CMK (cell line): ENCODE results near the gene RUNDC3A.
"Not testable (repeated sequence)": the region's sequence is repeated elsewhere in the genome, so short reads cannot be mapped to it uniquely, and the experiment has no call there.

ENCODE experiments used
- DNase-seq: peaks from one replicate; pipeline ENCODE4 v3.0.0-alpha.2; 2010; ENCODE audit warnings: low read depth

Gene RUNDC3A

GRCh38 chr17:44320066-44320465 lies 11.7 kb downstream of the RUNDC3A start:
- DNase-seq: no peak

GRCh38 chr17:44321246-44322120 lies 13.1 kb downstream of the RUNDC3A start:
- no peak for DNase-seq

- DNase-seq: no peak
Measured at GRCh38 chr17:44322236-44322895, 14.0 kb downstream of the RUNDC3A start.

GRCh38 chr17:44323359-44324091 lies 15.1 kb downstream of the RUNDC3A start:
- no peak for DNase-seq

GRCh38 chr17:44324092-44324570 lies 15.7 kb downstream of the RUNDC3A start:
- DNase-seq: no peak

GRCh38 chr17:44324571-44325275 lies 16.3 kb downstream of the RUNDC3A start, which contains the start of gene SLC25A39:
Gene SLC25A39, minus strand, starts transcription at chr17:44324823. Its CDS starts 1,261 bp downstream, at chr17:44323562.
- peak; percentile 83 for DNase-seq

GRCh38 chr17:44326861-44327444 lies 18.6 kb downstream of the RUNDC3A start:
- peak; percentile 70 for DNase-seq

GRCh38 chr17:44327715-44328449 lies 19.5 kb downstream of the RUNDC3A start:
- no peak for DNase-seq

- DNase-seq: not testable (repeated sequence)
Measured at GRCh38 chr17:44329516-44329915, 21.1 kb downstream of the RUNDC3A start.

GRCh38 chr17:44330263-44330662 lies 21.9 kb downstream of the RUNDC3A start:
- DNase-seq: not testable (repeated sequence)

GRCh38 chr17:44331249-44331760 lies 22.9 kb downstream of the RUNDC3A start:
- DNase-seq: peak; percentile 67

- DNase-seq: no peak
Measured at GRCh38 chr17:44333371-44333770, 25.0 kb downstream of the RUNDC3A start.

GRCh38 chr17:44334315-44334714 lies 25.9 kb downstream of the RUNDC3A start:
- no peak for DNase-seq

- DNase-seq: no peak
Measured at GRCh38 chr17:44334727-44335126, 26.3 kb downstream of the RUNDC3A start.

- DNase-seq: no peak
Measured at GRCh38 chr17:44335564-44335963, 27.2 kb downstream of the RUNDC3A start.

- DNase-seq: no peak
Measured at GRCh38 chr17:44335968-44336367, 27.6 kb downstream of the RUNDC3A start.

- no peak for DNase-seq
Measured at GRCh38 chr17:44338702-44339101, 30.3 kb downstream of the RUNDC3A start.

GRCh38 chr17:44340553-44340952 lies 32.2 kb downstream of the RUNDC3A start:
- not testable (repeated sequence) for DNase-seq

- no peak for DNase-seq
Measured at GRCh38 chr17:44343510-44344209, 35.3 kb downstream of the RUNDC3A start.
